ENCODE results near the gene TIGD6.

Gene TIGD6

GRCh38 chr5:150043657-150044328 lies 43.3 kb upstream of the TIGD6 start:
- ChIA-PET CTCF (interaction anchor here (0.8 kb wide), 1 partner anchor 9 kb away, joined by 4 read pairs; no protein-coding TSS in a partner anchor), POLR2A (no interaction called here)
- no peak for TF ChIP-seq IKZF3 (tag by site-specific recombination; IDR thresholded peaks at IDR 0.05)
- no peak for TF ChIP-seq ZNF335 (tag by site-specific recombination; conservative IDR thresholded peaks at IDR 0.05)
- no peak for TF ChIP-seq KLF7 (tag by site-specific recombination; IDR thresholded peaks at IDR 0.05; ENCODE audit: borderline replicate concordance)
- no peak for TF ChIP-seq TCF7L2 (IDR thresholded peaks at IDR 0.05; ENCODE audit: borderline replicate concordance, low read depth, low read length)
- no peak for TF ChIP-seq ZNF302 (tag by site-specific recombination; IDR thresholded peaks at IDR 0.05; ENCODE audit: low read depth)
- TF ChIP-seq ZBTB1 (tag by site-specific recombination; IDR thresholded peaks at IDR 0.05) = no peak
- no peak for TF ChIP-seq GFI1B (tag by site-specific recombination; IDR thresholded peaks at IDR 0.05)
- no peak for TF ChIP-seq ZNF544 (tag by site-specific recombination; IDR thresholded peaks at IDR 0.05)
- TF ChIP-seq ZNF19 (tag by site-specific recombination; IDR thresholded peaks at IDR 0.05; ENCODE audit: low read depth) = no peak
- no peak for TF ChIP-seq PRDM10 (tag by site-specific recombination; IDR thresholded peaks at IDR 0.05)
- TF ChIP-seq ZNF362 (tag by site-specific recombination; IDR thresholded peaks at IDR 0.05) = no peak
- TF ChIP-seq, protein P1, sequence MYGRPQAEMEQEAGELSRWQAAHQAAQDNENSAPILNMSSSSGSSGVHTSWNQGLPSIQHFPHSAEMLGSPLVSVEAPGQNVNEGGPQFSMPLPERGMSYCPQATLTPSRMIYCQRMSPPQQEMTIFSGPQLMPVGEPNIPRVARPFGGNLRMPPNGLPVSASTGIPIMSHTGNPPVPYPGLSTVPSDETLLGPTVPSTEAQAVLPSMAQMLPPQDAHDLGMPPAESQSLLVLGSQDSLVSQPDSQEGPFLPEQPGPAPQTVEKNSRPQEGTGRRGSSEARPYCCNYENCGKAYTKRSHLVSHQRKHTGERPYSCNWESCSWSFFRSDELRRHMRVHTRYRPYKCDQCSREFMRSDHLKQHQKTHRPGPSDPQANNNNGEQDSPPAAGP (tag by site-specific recombination; IDR thresholded peaks at IDR 0.05) = no peak
- no peak for TF ChIP-seq ZFP3 (tag by site-specific recombination; IDR thresholded peaks at IDR 0.05; ENCODE audit: low read depth)
- TF ChIP-seq ZNF292 (tag by site-specific recombination; IDR thresholded peaks at IDR 0.05; ENCODE audit: borderline replicate concordance, low read depth) = no peak
- H3K4me1 ChIP-seq (ENCODE audit: control insufficient read depth, insufficient read depth, low read length) = no peaks in the 10 kb centered on the region
- peaks cover 60 to 92% of the 10 kb centered on the region in 2 experiments for H3K36me3 ChIP-seq (ENCODE audit: control insufficient read depth in 2 of 2, insufficient read depth in 1 of 2, low read length in 2 of 2)
- no peaks in the 10 kb centered on the region for H3K9me3 ChIP-seq (ENCODE audit: control insufficient read depth, insufficient read depth, low read depth, low read length)
- no peak overlapping the region for H3K27ac ChIP-seq (ENCODE audit: extremely low read depth, low read depth, low read length)
- H3K4me3 ChIP-seq (ENCODE audit: low read depth, low read length) = no peak overlapping the region

- H3K4me3 ChIP-seq (ENCODE audit: low read depth, low read length) = no peak overlapping the region
- POLR2A ChIA-PET = no interaction called here
- H3K9me3 ChIP-seq (ENCODE audit: control insufficient read depth, insufficient read depth, low read depth, low read length) = no peaks in the 10 kb centered on the region
- H3K36me3 ChIP-seq (ENCODE audit: control insufficient read depth in 2 of 2, insufficient read depth in 1 of 2, low read length in 2 of 2) = peaks cover 62 to 92% of the 10 kb centered on the region in 2 experiments
- CTCF ChIA-PET = interaction anchor here (0.7 to 1.0 kb wide), 2 partner anchors 13 to 1122 kb away, joined by 3 read pairs; no protein-coding TSS in a partner anchor
- no peaks in the 10 kb centered on the region for H3K4me1 ChIP-seq (ENCODE audit: control insufficient read depth, insufficient read depth, low read length)
- H3K27ac ChIP-seq (ENCODE audit: extremely low read depth, low read depth, low read length) = no peak overlapping the region
- no peak for TF ChIP-seq ZNF600 (tag by site-specific recombination; IDR thresholded peaks at IDR 0.05)
- TF ChIP-seq PRDM10 (tag by site-specific recombination; IDR thresholded peaks at IDR 0.05) = no peak
- no peak for TF ChIP-seq ZNF311 (tag by site-specific recombination; IDR thresholded peaks at IDR 0.05; ENCODE audit: borderline replicate concordance)
- no peak for TF ChIP-seq ZNF169 (tag by site-specific recombination; IDR thresholded peaks at IDR 0.05)
- no peak for TF ChIP-seq ZNF692 (tag by site-specific recombination; IDR thresholded peaks at IDR 0.05)
- TF ChIP-seq ZNF501 (tag by site-specific recombination; IDR thresholded peaks at IDR 0.05) = no peak
- TF ChIP-seq ZNF112 (tag by site-specific recombination; IDR thresholded peaks at IDR 0.05) = no peak
- TF ChIP-seq ZNF426 (tag by site-specific recombination; IDR thresholded peaks at IDR 0.05) = no peak
- no peak for TF ChIP-seq ZNF791 (tag by site-specific recombination; IDR thresholded peaks at IDR 0.05)
- TF ChIP-seq ZNF514 (tag by site-specific recombination; IDR thresholded peaks at IDR 0.05) = no peak
- TF ChIP-seq ZFP41 (tag by site-specific recombination; IDR thresholded peaks at IDR 0.05; ENCODE audit: borderline replicate concordance) = no peak
Measured at GRCh38 chr5:150042459-150042858, 42.0 kb upstream of the TIGD6 start.
